ENCODE data around the gene MYL7. TPM values are rescaled to one million over a fixed set of nuclear protein-coding genes. Genes with fewer than 3 reads are reported as not detected.
"Not testable (repeated sequence)": the region's sequence is repeated elsewhere in the genome, so short reads cannot be mapped to it uniquely, and the experiment has no call there.

MYL7 gene
- polyA plus RNA-seq (ENCODE audit: insufficient read length in 4 of 4), result 1 to 10 TPM in 1 of 4 donors, under 1 TPM in 2, not detected in 1; 0.58 to 1.1 (median 0.81) TPM

GRCh38 chr7:44141221-44141850 lies at the start of gene MYL7:
MYL7 (minus strand) TSS chr7:44141332; CDS start chr7:44141305, 27 bp downstream.
- DNase-seq (ENCODE audit: low read depth in 4 of 4, low spot score in 2 of 4), result no peak

GRCh38 chr7:44189993-44190872 lies 49.1 kb upstream of the MYL7 start:
- no peak for DNase-seq (ENCODE audit: low read depth in 4 of 4, low spot score in 2 of 4)

- peak in 2 of 4 donors; percentile 31 to 47 for DNase-seq (ENCODE audit: low read depth in 4 of 4, low spot score in 2 of 4)
Observed at GRCh38 chr7:44189286-44189992, 48.3 kb upstream of the MYL7 start, which contains the start of gene GCK. GCK (minus strand) TSS chr7:44189439; CDS start chr7:44188953, 486 bp downstream.

GRCh38 chr7:44188480-44189225 lies 47.5 kb upstream of the MYL7 start:
- no peak for DNase-seq (ENCODE audit: low read depth in 4 of 4, low spot score in 2 of 4)

GRCh38 chr7:44187636-44188416 lies 46.7 kb upstream of the MYL7 start:
- no peak for DNase-seq (ENCODE audit: low read depth in 4 of 4, low spot score in 2 of 4)

GRCh38 chr7:44186736-44187135 lies 45.6 kb upstream of the MYL7 start:
- no peak for DNase-seq (ENCODE audit: low read depth in 4 of 4, low spot score in 2 of 4)

- DNase-seq (ENCODE audit: low read depth in 4 of 4, low spot score in 2 of 4), result no peak
Observed at GRCh38 chr7:44185729-44186128, 44.6 kb upstream of the MYL7 start.

- DNase-seq (ENCODE audit: low read depth in 4 of 4, low spot score in 2 of 4), result no peak
Observed at GRCh38 chr7:44184873-44185446, 43.8 kb upstream of the MYL7 start.

GRCh38 chr7:44184206-44184872 lies 43.2 kb upstream of the MYL7 start:
- DNase-seq (ENCODE audit: low read depth in 4 of 4, low spot score in 2 of 4), result no peak

- DNase-seq (ENCODE audit: low read depth in 4 of 4, low spot score in 2 of 4), result no peak
Observed at GRCh38 chr7:44183386-44183785, 42.3 kb upstream of the MYL7 start.

- DNase-seq (ENCODE audit: low read depth in 4 of 4, low spot score in 2 of 4), result no peak
Observed at GRCh38 chr7:44182827-44183226, 41.7 kb upstream of the MYL7 start.

GRCh38 chr7:44180631-44181030 lies 39.5 kb upstream of the MYL7 start:
- DNase-seq (ENCODE audit: low read depth in 4 of 4, low spot score in 2 of 4), result no peak

GRCh38 chr7:44177570-44178131 lies 36.5 kb upstream of the MYL7 start:
- DNase-seq (ENCODE audit: low read depth in 4 of 4, low spot score in 2 of 4), result no peak

GRCh38 chr7:44176486-44176885 lies 35.4 kb upstream of the MYL7 start:
- DNase-seq (ENCODE audit: low read depth in 4 of 4, low spot score in 2 of 4), result no peak

- DNase-seq (ENCODE audit: low read depth in 4 of 4, low spot score in 2 of 4), result no peak
Observed at GRCh38 chr7:44175730-44176129, 34.6 kb upstream of the MYL7 start.

GRCh38 chr7:44174694-44174948 lies 33.5 kb upstream of the MYL7 start:
- DNase-seq (ENCODE audit: low read depth in 4 of 4, low spot score in 2 of 4), result not testable (repeated sequence)

- no peak for DNase-seq (ENCODE audit: low read depth in 4 of 4, low spot score in 2 of 4)
Observed at GRCh38 chr7:44173911-44174693, 33.0 kb upstream of the MYL7 start.

Data from left renal cortex interstitium (tissue), 4 donors.